ENCODE data around the gene PEAK3. TPM values are rescaled to one million over a fixed set of nuclear protein-coding genes. Genes with fewer than 3 reads are reported as not detected.

PEAK3 gene
- total and polyA plus RNA-seq, 7 donors = under 0.01 to 0.82 (median 0.55) TPM

GRCh38 chr19:2249010-2249866 lies 32.7 kb downstream of the PEAK3 start, which contains the start of gene AMH:
Gene AMH, plus strand, starts transcription at chr19:2249323. Its CDS starts 10 bp downstream, at chr19:2249333.
- intact Hi-C loops (cut with DNase I) = no loop called here
- 71 to 83% methylated on average over 27 of the region's 27 CpGs for WGBS, 2 donors
- Histone ChIP-seq H3K36me3 (peaks cover 31 to 50% (median 43%) of the 10 kb centered on the region in 4 donors), H3K9me3 (no peaks in the 10 kb centered on the region), H3K27me3 (peaks cover 47 to 52% (median 48%) of the 10 kb centered on the region in 3 donors), H3K4me1 (peaks cover 0 to 42% (median 39%) of the 10 kb centered on the region in 4 donors), H3K4me3 (no peak within 1 kb of the TSS), H3K27ac (no peak within 1 kb of the TSS)
- DNase-seq = no peak
- TF ChIP-seq POLR2A (IDR thresholded peaks at IDR 0.05) = no peak
- no peak for TF ChIP-seq POLR2AphosphoS5 (IDR thresholded peaks at IDR 0.05)
- no peak for TF ChIP-seq EP300 (IDR thresholded peaks at IDR 0.05)
- no peak for TF ChIP-seq CTCF (IDR thresholded peaks at IDR 0.05)

GRCh38 chr19:2248136-2249009 lies 33.6 kb downstream of the PEAK3 start:
- intact Hi-C loops (cut with DNase I) = no loop called here
- no peak for DNase-seq
- TF ChIP-seq POLR2A (IDR thresholded peaks at IDR 0.05) = no peak
- no peak for TF ChIP-seq CTCF (IDR thresholded peaks at IDR 0.05)
- no peak for TF ChIP-seq POLR2AphosphoS5 (IDR thresholded peaks at IDR 0.05)
- TF ChIP-seq EP300 (IDR thresholded peaks at IDR 0.05) = no peak
- Histone ChIP-seq H3K9me3 (no peaks in the 10 kb centered on the region), H3K27ac (no peak overlapping the region), H3K27me3 (peaks cover 39 to 44% (median 40%) of the 10 kb centered on the region in 3 donors), H3K36me3 (peaks cover 38 to 59% (median 52%) of the 10 kb centered on the region in 4 donors), H3K4me1 (peaks cover 0 to 45% (median 36%) of the 10 kb centered on the region in 4 donors), H3K4me3 (no peak overlapping the region)
- 85 to 90% methylated on average over 21 of the region's 21 CpGs for WGBS, 2 donors

GRCh38 chr19:2247433-2248101 lies 34.4 kb downstream of the PEAK3 start:
- Histone ChIP-seq H3K9me3 (no peaks in the 10 kb centered on the region), H3K4me1 (peaks cover 0 to 45% (median 31%) of the 10 kb centered on the region in 4 donors), H3K36me3 (peaks cover 38 to 64% (median 54%) of the 10 kb centered on the region in 4 donors), H3K27ac (no peak overlapping the region), H3K4me3 (no peak overlapping the region), H3K27me3 (peaks cover 31 to 36% (median 32%) of the 10 kb centered on the region in 3 donors)
- 84 to 91% methylated on average over 28 of the region's 28 CpGs for WGBS, 2 donors
- DNase-seq = no peak
- TF ChIP-seq POLR2A (IDR thresholded peaks at IDR 0.05) (no peak), POLR2AphosphoS5 (IDR thresholded peaks at IDR 0.05) (no peak), CTCF (IDR thresholded peaks at IDR 0.05) (no peak), EP300 (IDR thresholded peaks at IDR 0.05) (no peak)
- intact Hi-C loops (cut with DNase I) = no loop called here

- Histone ChIP-seq H3K27me3 (peaks cover 24 to 29% (median 25%) of the 10 kb centered on the region in 3 donors), H3K4me3 (no peak overlapping the region), H3K9me3 (no peaks in the 10 kb centered on the region), H3K27ac (no peak overlapping the region), H3K36me3 (peaks cover 38 to 64% (median 54%) of the 10 kb centered on the region in 4 donors), H3K4me1 (peaks cover 0 to 45% (median 31%) of the 10 kb centered on the region in 4 donors)
- DNase-seq = no peak
- WGBS, 2 donors = 87 to 90% methylated on average over 26 of the region's 26 CpGs
- TF ChIP-seq POLR2A (IDR thresholded peaks at IDR 0.05) = no peak
- TF ChIP-seq POLR2AphosphoS5 (IDR thresholded peaks at IDR 0.05) = no peak
- TF ChIP-seq CTCF (IDR thresholded peaks at IDR 0.05) = no peak
- TF ChIP-seq EP300 (IDR thresholded peaks at IDR 0.05) = no peak
- intact Hi-C loops (cut with DNase I) = no loop called here
Observed at GRCh38 chr19:2246801-2247361, 35.1 kb downstream of the PEAK3 start.

Data from sigmoid colon (tissue), 7 donors.